G401 (cell line): ENCODE data around the gene NLRP8. TPM values are rescaled to one million over a fixed set of nuclear protein-coding genes. Genes with fewer than 3 reads are reported as not detected.
"Not testable (repeated sequence)": the region's sequence is repeated elsewhere in the genome, so short reads cannot be mapped to it uniquely, and the experiment has no call there.

Source experiments
- DNase-seq: peaks from one replicate; pipeline ENCODE4 v3.0.0-alpha.2; 2015; ENCODE audit warnings: low spot score
- in situ Hi-C: cut with HindIII; loops from 2 replicates; pipeline ENCODE4 v1.10.0; 2016; ENCODE audit warnings: low sequenced_read_pairs, mixed read lengths
- total RNA-seq: library from RNA; depleted of rRNA; stranded (reverse); fragments of >200 nt; shearing (Covaris generic); gene quantifications from 2 replicates; pipeline ENCODE4 v1.2.3, GENCODE V29; 2014; rRNA removed

Gene NLRP8
- total RNA-seq: not detected in 2 replicates

DNA sequence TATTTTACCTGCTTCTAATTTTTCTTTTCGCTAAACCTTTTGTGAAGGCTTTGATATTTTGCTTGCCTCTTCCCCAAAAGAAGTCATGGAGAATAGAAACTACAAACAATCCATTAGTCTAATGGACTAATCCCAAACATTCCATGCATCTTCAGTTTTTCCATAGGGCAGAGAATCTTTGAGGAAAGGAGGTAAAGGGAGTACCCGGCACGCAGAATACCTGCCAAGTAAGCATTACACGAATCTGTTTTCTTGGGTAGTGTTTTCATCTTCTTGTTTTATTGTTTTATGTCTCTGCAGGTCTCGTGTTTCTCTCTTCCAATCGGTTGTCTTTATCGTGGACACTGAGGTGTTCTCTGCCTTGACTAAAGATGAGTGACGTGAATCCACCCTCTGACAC, at the start of gene NLRP8:
Gene NLRP8 (plus strand): TSS at position 301 of the 400 bp plus-strand sequence.
- no peak for DNase-seq
- in situ Hi-C loops: no loop called here

GRCh38 chr19:55898911-55899310, 48.7 kb upstream of the NLRP8 start:
- no peak for DNase-seq
- in situ Hi-C loops: no loop called here

GRCh38 chr19:55901369-55902079, 46.1 kb upstream of the NLRP8 start:
- in situ Hi-C loops: no loop called here
- DNase-seq: no peak

- in situ Hi-C loops: no loop called here
Measured at GRCh38 chr19:55902080-55902751, 45.4 kb upstream of the NLRP8 start.

GRCh38 chr19:55907286-55907685, 40.3 kb upstream of the NLRP8 start:
- in situ Hi-C loops: no loop called here
- DNase-seq: no peak

More at GRCh38 chr19:55902080-55902751, 45.4 kb upstream of the NLRP8 start:
- DNase-seq: no peak

DNA sequence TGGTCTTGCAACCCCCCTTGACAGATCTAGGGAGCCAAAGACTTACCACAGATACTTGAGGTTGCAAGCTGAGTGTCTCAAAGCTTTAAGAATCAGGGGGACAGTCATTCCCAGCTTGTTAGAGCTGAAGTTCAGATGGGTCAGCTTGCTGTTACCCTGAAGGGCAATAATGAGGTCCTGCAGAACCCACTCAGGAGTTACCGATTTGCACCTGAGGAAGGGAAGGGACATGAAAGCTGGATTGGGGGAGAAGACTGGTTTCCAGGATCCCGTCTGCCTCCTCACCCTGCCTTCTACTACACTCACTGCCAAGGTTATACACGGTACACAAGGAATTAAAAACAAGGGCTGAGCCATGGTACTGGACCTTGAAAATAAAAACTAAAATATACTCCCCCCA, 39.9 kb upstream of the NLRP8 start:
- in situ Hi-C loops: no loop called here
- no peak for DNase-seq

DNA sequence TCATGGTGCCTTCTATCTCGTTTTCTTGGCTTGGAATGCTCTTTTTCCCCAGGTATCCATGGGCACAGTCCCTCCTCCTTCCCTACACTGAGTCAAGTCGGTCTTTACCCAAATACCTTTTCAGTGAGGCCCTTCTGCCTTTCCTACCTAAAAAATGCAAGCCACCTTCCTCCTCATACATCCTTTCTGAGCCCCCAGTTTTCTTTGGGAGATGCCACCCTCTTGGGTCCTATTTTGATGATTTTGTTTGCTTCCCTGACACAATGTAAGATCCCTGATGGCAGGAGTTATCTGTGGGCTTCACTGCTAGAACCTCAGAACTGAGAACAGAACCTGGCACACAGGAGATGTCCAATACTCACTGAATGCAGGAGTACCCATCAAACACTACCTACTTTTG, 37.8 kb upstream of the NLRP8 start:
- in situ Hi-C loops: no loop called here
- DNase-seq: no peak

GRCh38 chr19:55912916-55913315, 34.7 kb upstream of the NLRP8 start:
- in situ Hi-C loops: no loop called here
- DNase-seq: no peak

- in situ Hi-C loops: no loop called here
Measured at GRCh38 chr19:55913643-55914268, 33.9 kb upstream of the NLRP8 start.

DNA sequence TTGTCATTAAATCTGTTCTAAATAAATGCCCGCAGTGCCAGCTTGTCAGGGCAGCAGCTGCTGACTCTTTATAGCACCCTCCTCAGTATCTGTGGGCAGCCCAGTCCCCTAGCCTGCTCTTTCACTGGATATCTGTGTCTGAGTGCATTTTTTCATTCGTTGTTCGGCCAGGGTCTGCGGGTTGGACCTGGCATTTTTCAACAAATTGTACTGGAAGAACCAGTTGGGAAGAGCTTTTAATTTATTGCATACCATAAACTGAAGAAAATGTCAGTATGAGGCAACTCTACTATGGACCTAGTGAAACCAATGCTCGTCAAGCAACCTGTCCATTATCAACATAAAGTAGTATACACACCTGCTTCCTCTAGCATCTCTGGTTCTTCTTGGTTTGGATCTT, 24.1 kb upstream of the NLRP8 start:
- in situ Hi-C loops: no loop called here
- DNase-seq: no peak

More at GRCh38 chr19:55913643-55914268, 33.9 kb upstream of the NLRP8 start:
- DNase-seq: no peak

DNA sequence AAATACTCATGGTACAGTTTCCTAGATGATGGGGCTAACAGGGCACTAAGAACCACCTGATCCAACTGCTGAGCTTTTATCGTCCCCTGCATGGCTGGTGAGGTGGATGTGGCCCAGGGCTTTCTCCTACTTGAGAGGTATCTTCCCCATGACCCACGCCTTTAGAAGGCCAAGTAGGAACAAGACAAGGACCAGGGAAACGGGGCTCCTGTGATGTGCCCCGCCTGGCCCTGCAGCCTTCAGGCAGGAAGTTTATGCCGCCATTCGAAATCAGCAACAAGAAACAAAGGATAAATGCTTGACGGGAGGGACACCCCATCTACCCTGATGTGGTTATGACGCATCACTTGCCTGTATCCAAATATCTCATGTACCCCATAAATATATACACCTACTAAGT, 19.6 kb upstream of the NLRP8 start:
- in situ Hi-C loops: no loop called here
- DNase-seq: no peak

DNA sequence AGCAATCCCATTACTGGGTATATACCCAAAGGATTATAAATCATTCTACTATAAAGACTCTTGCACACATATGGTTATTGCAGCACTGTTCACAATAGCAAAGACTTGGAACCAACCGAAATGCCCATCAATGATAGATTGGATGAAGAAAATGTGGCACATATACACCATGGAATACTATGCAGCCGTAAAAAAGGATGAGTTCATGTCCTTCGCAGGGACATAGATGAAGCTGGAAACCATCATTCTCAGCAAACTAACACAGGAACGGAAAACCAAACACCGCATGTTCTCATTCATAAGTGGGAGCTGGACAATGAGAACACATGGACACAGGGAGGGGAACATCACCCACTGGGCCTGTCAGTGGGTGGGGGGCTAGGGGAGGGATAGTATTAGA, 18.4 kb upstream of the NLRP8 start:
- in situ Hi-C loops, DNase-seq: not testable (repeated sequence)

- in situ Hi-C loops: no loop called here
- no peak for DNase-seq
Measured at GRCh38 chr19:55930996-55931515, 16.6 kb upstream of the NLRP8 start.

DNA sequence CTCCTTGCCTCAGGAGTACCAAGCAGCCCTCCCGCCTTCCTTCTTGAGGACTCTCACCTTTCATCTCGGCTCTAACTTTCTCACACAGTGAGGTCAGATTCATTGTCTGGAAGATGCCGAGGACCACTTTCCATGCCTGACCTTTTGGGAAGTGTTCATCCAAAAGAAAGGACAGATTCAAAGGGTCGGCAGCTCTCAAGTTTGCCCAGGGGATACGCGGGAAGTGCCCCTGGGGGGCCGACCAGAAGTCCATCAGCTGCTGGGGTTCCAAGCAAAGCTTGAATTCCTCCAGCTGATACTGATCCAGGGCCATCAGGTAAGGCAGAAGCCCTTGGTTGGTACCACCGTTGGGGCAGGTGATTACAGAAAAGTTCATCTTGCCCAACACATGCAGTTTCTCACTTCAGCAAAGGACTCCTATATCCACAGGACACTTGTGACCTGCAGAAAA, 15.7 kb upstream of the NLRP8 start, which contains the start of gene NLRP13:
Gene NLRP13 (minus strand): TSS at position 401 of the 451 bp plus-strand sequence. CDS start 25 bp downstream, at position 376.
- no peak for DNase-seq
- in situ Hi-C loops: no loop called here

GRCh38 chr19:55935206-55935605, 12.4 kb upstream of the NLRP8 start:
- in situ Hi-C loops: no loop called here
- DNase-seq: no peak

DNA sequence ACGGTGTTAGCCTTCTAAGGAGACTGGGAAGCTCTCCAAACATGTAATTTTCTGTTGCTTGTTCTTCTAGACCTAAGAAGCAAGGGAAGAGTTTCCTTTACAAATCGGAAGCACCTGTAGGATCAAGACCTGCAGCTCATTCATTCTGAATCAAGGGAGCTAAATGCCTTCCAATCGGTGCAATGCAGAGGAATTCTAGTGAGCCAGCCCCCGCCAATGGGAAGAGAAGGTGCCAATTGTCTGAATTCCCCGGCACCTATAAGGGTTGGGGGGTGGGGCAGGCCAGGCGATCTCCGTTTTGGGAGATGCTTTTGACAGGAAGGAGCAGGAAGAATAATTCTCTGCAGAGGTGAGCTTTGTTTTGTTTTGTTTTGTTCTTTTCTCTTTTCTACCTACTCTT, 8.4 kb upstream of the NLRP8 start:
- DNase-seq: no peak
- in situ Hi-C loops: no loop called here

DNA sequence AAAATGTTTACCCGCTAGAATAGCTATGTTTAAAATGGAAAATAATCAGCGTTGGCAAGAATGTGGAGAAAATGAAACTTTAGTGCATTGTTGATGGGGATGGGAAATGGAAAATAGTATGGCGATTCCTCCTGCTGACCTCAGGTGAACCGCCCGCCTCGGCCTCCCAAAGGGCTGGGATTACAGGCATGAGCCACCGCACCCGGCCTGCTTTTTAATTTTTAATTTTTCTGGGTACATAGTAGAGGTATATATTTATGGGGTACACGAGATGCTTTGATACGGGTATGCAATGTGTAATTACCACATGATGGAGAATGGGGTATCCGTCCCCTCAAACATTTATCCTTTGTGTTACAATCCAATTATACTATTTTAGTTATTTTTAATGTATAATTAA, 7.3 kb upstream of the NLRP8 start:
- in situ Hi-C loops: no loop called here
- DNase-seq: no peak

GRCh38 chr19:55950566-55950965, 2.9 kb downstream of the NLRP8 start:
- DNase-seq, in situ Hi-C loops: not testable (repeated sequence)

- in situ Hi-C loops: no loop called here
- no peak for DNase-seq
Measured at GRCh38 chr19:55956431-55956830, 8.8 kb downstream of the NLRP8 start.

GRCh38 chr19:55958356-55958755, 10.7 kb downstream of the NLRP8 start:
- in situ Hi-C loops: no loop called here
- no peak for DNase-seq
